ENCODE data around the gene GYG1.
"Not testable (repeated sequence)": the region's sequence is repeated elsewhere in the genome, so short reads cannot be mapped to it uniquely, and the experiment has no call there.

GYG1 gene

DNA sequence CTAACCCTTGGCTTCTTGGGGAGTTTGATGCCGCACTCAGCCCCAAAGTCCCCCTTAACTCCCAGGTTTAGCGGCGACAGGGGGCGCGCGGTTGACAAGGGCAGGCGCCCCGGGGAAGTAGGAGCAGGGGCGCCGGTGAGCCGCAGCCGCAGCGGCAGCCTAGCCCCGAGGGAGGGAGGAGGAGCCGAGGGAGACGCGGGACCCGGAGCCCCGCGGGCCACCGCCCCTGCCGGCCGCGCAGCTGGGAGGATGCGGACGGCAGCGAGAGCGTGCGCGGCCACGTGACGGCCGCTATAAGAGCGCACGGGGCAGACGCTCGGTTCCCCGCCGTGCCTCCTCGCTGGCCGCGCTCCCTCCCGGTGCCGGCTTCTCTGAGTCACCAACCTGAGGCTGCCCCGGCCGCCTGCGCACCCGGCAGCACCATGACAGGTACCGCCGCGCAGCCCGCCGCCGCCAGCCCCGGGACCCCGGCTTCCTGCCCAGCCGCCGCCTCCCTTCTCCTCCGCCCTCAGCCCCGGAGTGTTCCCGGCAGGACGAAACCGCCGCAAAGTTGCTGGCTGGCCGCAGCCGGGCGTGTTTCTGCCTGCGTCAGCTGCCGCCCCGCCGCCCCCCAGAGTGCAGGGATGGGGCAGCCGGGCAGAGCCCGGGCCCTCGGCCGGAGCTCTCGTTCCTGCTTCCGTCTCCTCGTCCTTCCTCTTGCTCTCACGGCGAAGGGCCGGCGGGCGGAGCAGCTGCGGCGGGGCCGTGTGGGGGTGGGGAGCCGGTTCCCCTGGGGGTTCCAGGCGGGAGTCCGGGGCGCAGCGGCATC is at the start of gene GYG1:
Gene GYG1 (plus strand): TSS at position 322 of the 808 bp plus-strand sequence. CDS start 101 bp downstream, at position 423.
- peak; percentile 55 for DNase-seq

DNA sequence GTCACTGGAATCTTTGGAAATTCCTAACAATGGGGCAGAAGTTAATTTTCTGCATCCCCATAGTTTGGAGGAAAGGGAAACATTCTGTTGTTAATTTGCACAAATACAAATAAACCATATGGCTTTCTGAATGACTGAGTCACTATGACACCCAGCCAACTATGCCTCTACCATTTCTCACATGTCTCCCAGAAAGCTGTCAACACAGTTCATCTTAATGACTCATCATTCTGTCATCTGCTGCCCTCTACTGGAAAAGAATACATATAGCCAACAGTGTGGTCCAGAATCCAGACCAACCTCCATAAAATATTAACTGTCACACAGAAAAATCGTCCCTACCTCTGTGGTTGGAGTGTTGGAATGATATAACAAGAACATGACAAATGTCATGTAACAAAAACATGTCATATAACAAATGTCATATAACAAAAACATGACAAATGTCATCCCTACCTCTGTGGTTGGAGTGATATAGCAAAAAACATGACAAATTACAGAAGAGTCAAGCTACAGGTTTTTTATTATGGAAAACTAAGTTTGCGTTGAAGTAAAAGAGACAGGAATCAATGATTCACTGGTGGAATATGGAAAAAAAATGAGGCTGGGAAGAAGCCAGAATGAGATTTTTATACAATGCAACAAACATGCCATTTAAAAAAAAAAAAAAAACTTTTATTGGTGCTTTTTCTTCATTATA is 47.7 kb upstream of the GYG1 start:
- DNase-seq, result peak; percentile 54

DNA sequence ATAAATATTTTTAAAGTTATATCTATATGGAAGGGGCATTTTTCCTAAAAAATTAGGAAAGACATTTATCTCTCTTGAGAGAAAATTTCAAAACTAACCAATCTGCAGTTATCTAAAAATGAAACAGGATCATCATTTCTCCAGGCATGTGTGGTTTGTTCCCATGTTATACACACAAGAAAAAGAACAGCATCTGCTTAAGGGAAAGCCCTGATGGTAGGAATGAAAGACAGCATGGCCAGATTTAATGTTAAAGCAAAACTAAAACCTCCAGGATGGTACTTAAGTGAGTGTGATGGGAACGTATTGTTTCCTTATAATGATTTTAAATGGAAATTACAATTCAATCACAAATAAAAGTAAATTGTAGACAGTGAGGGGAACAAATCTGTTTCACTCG is 46.2 kb upstream of the GYG1 start:
- no peak for DNase-seq

DNA sequence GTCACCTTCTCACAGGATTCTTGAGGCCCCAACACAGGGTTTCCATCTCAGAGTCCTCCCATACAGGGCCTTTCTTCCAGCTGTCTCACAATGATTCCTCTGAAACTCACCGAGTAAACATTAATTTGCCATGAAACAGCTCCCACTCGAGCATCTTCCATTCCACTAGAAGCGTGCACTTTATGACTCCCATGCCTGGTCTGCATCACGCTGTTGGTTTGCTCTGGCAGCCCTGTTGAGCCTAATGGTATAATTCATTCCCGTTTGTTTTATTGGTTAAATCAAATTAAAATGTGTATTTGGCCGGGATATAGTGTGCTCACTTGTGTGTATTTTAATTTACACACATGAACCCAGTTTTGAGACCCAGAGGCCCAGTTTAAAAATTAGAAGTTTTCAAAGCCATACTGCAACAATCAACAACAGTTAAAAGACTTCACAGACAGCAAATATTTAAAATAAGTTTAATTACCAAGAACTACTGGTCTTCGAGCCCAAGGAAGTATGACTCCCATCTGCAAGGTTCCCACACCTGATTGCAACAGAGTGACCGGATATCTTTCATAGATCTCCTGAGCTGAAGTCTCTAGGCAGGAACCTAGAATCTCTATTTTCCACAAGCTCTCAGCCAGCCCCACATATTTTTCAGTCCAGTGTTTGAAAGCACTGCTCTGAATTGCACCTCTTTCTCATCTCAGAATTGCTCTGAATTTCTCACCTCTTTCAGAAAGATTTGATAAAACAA is 42.3 kb upstream of the GYG1 start:
- DNase-seq, result no peak

DNA sequence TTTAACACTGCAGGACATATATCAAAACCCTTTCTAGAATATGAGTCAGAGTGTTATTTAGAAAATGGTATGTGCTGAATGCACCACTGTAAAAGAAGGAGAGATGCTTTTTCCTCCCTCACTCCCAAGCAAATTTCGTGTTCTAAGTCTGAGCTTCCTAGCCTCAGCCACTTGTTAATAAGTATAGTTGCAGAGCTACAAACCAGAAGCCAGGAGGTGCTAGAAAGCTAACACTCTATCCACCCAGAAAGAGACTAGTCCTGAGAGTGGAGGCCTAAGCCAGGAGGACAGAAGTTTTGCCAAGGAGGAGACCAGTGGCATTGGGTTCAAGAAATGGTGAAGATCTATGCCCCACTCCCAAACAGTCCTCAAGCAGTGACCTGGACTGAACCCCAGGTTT is 40.5 kb upstream of the GYG1 start:
- DNase-seq, result no peak

DNA sequence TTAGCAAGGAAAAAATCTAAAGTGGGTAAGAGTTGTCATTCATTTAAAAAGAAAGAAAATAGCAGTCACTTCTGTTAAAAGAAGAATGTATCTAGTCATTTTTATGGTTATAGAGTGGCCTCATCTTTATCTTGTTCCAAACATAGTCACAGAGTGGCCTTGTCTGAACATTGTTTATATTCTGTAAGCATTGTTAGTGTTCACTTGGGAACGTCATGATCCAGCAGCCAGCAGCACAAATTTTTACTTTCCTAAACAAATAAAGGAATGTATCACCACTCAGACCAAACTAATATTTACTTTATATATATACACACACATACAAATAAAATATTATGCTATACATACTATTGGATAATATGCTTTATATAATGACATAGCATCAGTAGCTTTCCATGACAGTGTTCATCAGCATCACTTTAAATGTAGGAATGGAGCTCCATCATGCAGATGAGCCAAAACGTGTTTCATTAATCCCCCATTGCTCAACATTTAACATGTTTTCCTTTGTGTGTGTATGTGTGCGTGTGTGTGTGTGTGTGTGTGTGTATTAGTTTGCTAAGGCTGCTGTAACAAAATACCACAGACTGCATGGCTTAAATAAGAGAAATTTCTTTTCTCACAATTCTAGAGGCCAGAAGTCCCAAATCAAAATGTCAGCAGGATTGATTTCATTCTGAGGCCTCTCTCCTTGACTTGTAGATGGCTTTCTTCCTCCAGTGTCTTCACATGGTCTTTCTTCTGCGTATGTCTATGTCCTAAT is 39.6 kb upstream of the GYG1 start:
- no peak for DNase-seq

DNA sequence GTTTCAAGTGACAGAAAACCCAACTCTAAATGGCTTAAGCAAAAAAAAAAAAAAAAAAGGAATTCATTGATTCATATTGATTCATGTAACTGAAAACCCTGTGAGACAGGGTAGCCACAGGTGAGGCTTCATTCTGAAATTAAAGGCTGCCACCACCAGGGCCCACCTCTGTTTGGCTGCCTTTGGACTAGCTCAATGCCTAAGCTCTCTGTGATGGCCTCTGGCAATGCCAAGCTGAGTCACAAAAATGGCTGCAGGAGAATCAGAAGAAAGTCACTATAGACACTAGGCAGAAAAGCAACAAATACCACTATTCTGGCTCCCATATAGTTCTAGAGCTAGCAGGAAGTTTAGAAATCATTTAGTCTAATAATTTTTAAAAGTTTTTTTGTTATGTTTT is 38.2 kb upstream of the GYG1 start:
- no peak for DNase-seq

DNA sequence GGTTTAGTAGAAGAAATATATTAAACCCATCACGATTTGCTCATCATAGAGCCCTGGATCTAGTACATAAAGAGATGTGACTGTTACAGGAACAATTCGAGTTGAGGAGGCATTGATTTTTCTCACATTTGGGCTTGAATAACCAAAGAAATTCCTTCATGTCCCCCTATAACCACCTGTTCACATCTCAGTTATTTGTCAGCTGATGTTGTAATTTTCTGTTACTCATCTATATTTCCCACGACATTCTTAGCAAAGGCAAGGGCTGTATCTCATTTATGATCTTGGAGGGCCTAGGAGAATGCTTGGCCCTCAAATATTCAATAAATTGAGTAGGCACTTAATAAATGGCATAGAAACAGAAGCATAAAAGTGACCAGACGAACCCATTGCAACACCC is 36.4 kb upstream of the GYG1 start:
- no peak for DNase-seq

DNA sequence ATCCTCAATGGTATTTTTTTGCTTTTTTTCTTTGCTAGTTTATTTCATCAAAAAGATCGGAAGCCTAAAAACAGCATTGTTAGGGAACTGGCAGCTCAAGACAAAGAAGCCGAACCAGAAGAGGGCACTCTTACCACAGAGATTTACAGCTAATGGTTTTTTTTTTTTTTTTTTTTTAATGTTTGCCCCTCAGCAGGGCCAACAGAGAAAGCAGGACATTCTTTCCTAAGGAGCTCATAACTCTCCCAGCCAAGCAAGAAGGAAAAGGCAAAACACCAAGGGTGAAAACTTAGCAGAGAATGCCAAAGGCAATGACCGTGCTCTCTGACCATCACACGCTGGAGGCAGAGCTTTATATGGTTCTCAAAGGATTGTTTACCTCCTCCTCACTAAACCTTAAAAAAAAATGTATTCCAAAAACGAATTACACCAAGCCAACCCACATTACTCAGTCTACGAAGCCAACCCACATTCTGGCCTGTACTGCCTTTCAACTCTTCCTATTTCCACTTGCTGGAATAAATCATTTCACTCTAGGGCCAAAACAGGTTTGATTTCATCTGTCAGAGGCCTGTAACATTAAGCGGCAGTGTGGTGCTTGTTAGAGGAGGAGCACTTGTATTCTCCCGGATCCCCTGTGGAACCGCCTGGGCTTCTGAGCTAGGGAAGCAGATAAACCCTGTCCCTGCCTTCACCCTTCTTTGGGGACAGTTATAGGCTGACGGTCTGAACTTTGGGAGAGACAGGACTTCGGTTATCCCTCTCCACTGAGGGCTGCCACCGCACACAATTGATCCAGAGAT is 35.6 kb upstream of the GYG1 start:
- peak; percentile 35 for DNase-seq

DNA sequence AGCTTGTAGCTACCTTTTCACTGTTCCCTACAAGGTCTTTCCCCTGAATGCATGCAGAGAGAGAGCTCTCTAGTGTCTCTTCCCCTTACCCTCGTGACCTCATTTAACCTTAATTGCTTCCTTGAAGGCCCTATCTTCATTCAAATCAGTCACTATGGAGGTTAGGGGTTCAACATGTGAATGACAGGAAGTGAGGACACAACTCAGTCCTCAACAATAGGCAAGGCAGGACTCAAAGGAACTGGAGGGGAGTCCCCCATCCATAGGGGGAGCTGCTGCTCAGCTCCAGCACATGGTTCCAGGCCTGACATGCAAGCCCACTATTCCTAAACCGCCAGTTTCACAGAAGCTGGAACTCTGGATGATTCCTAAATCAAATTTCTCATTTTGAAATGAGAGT is 33.8 kb upstream of the GYG1 start:
- DNase-seq, result no peak

DNA sequence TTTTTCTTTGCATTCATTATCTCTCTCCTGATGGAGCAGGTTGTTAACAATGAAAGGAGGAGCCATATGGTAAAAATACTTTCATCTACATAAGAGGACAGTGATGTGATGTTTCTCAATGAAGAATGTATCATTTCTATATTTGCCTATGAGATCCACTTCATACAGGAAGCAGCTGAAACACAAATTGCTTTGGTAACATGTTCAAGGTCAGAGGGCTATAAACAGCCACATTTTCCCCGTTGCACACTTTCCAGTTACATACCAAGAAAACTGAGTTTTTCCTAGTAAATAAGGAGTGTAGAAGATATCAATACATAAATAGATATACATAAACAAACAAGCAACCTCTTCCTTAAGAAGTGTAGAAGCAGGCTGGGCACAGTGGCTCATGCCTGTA is 32.6 kb upstream of the GYG1 start:
- DNase-seq, result no peak

DNA sequence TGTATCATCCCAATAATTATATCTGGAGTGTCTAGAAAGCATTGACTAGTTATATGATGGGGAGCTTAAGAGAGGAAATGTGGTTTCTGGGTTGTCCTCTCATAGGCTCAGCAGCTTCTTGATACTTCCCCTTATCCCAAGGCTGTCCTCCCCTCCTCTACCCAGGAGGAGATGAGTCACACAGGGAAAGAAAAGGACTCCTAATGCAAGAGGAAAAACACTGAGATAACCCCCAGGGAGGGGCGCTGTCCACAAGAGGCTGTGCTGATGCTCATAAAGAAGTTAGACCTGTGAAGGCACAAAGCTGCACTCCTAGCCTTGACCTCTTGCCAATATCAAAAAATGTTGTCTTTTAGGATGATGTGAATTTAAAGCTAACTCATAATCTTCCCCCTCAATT is 28.8 kb upstream of the GYG1 start:
- no peak for DNase-seq

DNA sequence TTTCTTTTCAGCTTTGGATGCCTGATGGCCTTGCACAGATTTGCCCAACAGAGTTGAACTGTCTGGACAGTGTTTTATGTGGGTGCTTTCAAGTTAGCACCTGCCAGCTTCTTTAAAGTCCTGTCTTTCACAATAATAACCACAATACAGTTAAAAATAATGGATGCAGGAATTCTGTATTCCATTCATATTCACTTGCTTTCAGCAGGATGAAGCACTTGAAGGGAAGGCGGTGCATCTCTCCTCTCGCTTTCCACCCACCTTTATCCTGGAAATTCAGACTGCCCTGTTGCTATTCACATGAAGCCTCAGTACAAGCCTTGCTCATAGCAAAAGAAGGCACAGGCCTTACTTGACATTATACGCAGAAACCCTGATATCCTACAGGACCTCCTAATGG is 26.5 kb upstream of the GYG1 start:
- no peak for DNase-seq

DNA sequence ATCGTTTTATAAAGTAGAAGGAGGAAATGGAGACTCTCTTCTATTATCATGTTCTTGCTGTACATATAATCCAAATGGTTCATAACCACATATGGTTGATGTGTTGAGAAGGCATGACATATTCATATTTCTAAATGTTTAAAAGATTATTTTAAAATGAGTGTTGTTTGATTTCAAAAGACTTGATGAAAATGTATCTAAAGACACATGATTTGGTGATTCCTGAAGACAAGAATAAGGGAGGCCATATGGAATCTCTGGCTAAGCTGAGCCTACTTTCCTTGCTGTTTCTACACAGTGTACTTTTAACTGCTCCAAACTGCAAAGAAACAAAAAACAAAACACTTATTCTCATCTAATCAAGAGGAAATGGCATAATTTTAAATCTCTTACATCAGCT is 23.0 kb upstream of the GYG1 start:
- no peak for DNase-seq

DNA sequence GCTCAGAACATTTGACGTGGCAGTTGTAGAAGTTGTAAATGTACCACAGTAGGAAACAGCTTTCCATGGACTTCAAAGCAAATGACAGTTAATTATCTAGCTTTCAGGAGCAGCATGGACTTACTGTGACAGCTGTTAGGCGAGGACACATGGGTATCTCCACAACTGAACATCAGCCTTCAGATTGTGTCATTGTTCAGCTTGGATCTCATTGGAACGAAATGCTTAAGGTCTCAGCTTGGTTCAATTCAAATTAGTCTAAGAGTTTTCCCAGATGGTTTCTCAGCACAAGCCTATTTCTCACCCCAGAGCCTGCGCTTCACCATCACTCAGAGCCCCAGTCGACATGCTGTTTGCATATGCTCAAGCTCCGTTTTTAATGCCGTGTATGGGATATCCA is 21.1 kb upstream of the GYG1 start:
- no peak for DNase-seq

DNA sequence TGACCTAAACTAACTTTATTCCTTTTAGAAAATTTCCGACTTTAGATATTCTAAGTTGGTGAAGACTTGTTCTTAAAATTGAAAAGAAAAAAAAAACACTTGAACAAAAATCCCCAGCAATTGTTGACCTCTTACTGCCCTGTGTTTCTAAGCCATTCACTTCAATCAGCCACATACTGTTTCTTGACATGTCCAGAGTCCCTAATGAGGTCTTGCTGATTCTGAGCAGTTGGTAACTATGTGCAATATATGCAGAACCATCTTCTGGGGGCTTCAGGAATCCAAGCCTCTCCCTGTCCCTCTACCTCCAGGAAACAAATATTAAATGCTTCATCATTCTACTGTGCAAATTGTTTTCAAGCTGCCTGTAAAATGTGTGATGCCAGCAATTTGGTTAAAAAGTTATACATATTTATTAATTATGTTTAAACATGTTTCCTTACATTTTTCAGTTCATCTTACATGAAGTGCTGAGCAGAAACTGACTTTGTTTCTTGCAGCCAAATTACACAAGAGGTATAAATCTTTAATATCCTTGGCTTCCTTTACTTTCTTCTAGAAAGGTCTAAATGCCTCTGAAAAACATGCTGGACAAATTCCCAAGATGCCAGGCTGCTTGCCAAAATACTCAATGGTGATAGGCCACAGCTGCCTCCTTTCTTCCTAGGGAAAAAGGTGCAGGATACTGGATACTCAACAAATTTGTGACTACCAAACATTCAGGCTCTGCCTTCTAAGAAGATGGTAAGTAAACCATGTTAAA is 19.8 kb upstream of the GYG1 start:
- no peak for DNase-seq

DNA sequence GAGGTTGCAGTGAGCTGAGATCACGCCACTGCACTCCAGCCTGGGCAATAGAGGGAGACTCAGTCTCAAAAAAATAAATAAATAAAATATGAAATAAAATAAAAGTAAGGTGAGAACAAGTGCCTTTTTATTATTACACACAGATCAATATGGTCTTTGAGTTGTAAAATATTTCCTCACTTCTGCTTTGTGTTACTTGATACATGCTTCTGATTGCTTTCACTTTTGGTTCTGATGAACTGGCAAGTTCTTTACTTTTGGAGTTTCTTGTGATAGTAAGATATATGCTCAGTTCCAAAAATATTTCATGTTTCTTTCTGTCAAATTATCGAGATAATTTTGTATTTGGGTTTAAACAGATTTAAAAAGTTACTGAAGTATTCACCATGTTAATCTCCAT is 16.6 kb upstream of the GYG1 start:
- DNase-seq, result no peak

DNA sequence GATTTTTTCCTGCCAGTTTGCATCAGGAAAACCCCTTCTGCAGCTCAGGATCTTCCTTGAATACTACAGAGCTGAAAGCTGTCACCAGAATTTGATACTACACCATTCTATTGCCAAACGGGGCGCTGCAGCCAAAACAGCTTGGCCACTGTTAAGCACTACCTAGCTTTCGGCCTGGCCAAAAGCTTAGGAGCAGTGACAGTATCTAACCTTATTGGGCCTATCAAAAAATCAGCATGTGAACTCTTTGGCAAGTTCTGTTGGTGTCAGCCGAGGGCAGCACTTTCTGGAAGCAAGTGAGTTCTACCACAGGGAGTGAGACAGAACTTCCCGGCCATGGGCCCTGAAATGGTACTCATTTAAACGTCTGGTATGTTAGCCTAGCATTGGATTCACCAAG is 16.1 kb upstream of the GYG1 start:
- DNase-seq, result no peak

DNA sequence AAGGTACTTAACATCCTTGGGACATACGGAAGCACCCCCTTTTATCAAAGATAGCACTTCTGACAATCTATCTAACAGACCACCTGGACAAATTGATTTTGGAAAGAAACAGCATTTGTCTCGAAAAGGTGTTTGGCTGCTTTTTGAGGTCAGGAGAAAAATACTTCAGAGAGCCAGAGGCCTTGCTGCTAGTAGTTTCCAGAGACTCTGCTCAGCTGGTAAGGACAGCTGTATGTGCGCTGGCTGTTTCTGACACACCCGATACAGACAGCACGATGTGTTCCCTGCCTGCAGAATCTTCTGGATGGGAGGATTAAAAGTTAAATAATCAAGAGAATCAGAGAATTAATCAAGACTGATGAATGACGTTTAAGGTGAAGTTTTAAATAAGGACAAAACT is 15.6 kb upstream of the GYG1 start:
- no peak for DNase-seq

DNA sequence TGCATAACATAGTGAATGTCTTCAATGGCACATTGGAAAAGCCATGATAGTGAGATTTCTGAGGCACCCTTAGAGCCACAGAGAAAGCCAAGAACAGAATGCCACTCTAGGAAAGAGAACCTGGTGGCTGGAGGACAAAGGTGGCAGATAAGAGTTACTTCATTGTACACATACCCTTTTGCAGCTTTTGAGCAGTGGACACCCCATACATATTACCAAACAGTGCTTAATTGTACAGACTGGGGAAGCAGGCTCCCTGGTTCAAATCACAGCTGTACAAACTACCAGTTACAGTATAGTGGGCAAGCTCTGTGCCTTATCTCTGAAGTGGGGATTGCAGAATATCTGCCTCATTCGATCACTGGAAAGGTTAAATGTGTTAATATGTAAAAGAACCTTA is 10.1 kb upstream of the GYG1 start:
- no peak for DNase-seq

DNA sequence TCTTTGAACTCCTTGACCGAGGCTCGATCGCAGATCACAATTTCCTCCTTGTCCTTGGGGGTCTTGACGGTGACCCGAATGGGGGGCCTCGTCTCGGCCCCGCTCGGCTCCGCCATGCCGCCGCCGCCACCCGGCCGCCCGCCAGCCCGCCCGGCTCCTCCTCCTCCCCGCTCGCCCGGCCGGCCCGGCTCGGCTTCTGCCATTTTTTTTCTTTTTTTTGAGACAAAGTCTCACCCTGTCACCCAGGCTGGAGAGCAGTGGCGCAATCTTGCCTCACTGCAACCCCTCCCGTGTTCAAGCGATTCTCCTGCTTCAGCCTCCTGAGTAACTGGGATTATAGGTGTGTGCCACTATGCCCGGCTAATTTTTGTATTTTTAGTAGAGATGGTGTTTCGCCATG is 3.8 kb upstream of the GYG1 start:
- not testable (repeated sequence) for DNase-seq

DNA sequence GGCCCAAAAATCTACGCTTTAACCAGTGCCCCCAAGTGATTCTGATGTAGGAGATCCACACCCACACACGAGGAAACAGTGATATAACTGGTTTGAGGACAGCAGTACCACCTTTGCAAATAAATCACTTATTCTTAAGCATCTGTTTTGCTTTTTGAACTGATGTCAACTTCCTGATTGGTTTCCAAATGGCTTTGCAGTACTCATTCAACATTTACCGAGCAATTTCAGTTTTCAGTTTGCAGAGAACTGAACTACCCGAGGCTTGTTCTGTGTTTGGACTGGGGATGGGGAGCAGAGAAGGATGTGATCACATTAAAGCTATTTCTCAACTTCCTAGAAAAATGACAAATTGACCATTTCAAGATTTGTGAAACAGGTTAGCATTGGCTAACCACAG is 1.1 kb upstream of the GYG1 start:
- DNase-seq, result no peak
